Loucy (cell line): Measurements from ENCODE around the gene CD226.

Experiments
- H2AFZ ChIP-seq: fragments of 200-600 bp; sonication (generic); 2 replicates; pipeline ENCODE4 v1.6.0; 2016; ENCODE audit warnings: antibody characterized with exemption, mild to moderate bottlenecking, low read length, moderate library complexity
- H3F3A ChIP-seq: fragments of 200-600 bp; 2 replicates; pipeline ENCODE4 v1.6.0; 2016; ENCODE audit warnings: antibody characterized with exemption, low read depth, mild to moderate bottlenecking
- H3K27me3 ChIP-seq: fragments of 200-600 bp; sonication (generic); 2 replicates; pipeline ENCODE4 v1.6.1; 2014; ENCODE audit warnings: low read length, mild to moderate bottlenecking; ENCODE audit not compliant: insufficient read depth, poor library complexity, severe bottlenecking
- H3K36me3 ChIP-seq: fragments of 200-600 bp; sonication (generic); 2 replicates; pipeline ENCODE4 v1.6.1; 2016; ENCODE audit warnings: low read length; ENCODE audit not compliant: insufficient read depth
- H3K4me1 ChIP-seq: fragments of 200-600 bp; sonication (generic); 2 replicates; pipeline ENCODE4 v1.5.1; 2014; ENCODE audit warnings: low read length, mild to moderate bottlenecking; ENCODE audit not compliant: insufficient read depth, poor library complexity, severe bottlenecking
- H3K4me2 ChIP-seq: fragments of 200-600 bp; sonication (generic); 2 replicates; pipeline ENCODE4 v1.6.0; 2014; ENCODE audit warnings: antibody characterized with exemption, low read length, low read depth, mild to moderate bottlenecking; ENCODE audit not compliant: poor library complexity, severe bottlenecking
- H3K4me3 ChIP-seq: fragments of 200-600 bp; sonication (generic); 2 replicates; pipeline ENCODE4 v1.5.1; 2014; ENCODE audit warnings: low read length, mild to moderate bottlenecking, mixed read lengths; ENCODE audit not compliant: poor library complexity, severe bottlenecking
- H3K79me2 ChIP-seq: fragments of 200-600 bp; sonication (generic); 2 replicates; pipeline ENCODE4 v1.6.1; 2014; ENCODE audit warnings: low read length; ENCODE audit not compliant: insufficient read depth
- H3K9ac ChIP-seq: fragments of 200-600 bp; sonication (generic); 2 replicates; pipeline ENCODE4 v1.6.0; 2014; ENCODE audit warnings: mild to moderate bottlenecking, low read depth, low read length, moderate library complexity; ENCODE audit not compliant: poor library complexity, severe bottlenecking
- H3K9me2 ChIP-seq: fragments of 200-600 bp; sonication (generic); replicated peaks from 2 replicates; pipeline ENCODE4 v1.6.1; 2016; ENCODE audit warnings: low read depth, low read length, mixed read lengths
- H3K9me3 ChIP-seq: fragments of 200-600 bp; sonication (generic); 2 replicates; pipeline ENCODE4 v1.6.1; 2014; ENCODE audit warnings: mild to moderate bottlenecking, antibody characterized with exemption, low read length, low read depth; ENCODE audit not compliant: insufficient read depth
- H4K20me1 ChIP-seq: fragments of 200-600 bp; sonication (generic); 2 replicates; pipeline ENCODE4 v1.6.0; 2014; ENCODE audit warnings: antibody characterized with exemption, low read length, mild to moderate bottlenecking; ENCODE audit not compliant: insufficient read depth, poor library complexity, severe bottlenecking
- CTCF ChIP-seq: fragments of 200-600 bp; sonication (generic); conservative IDR thresholded peaks from 2 replicates; pipeline ENCODE4 v1.5.1; 2014; ENCODE audit warnings: mild to moderate bottlenecking, antibody characterized with exemption, low read length
- EZH2phosphoT487 ChIP-seq: fragments of 200-600 bp; IDR thresholded peaks from 2 replicates; pipeline ENCODE4 v1.6.1; 2018; ENCODE audit warnings: antibody characterized with exemption, mild to moderate bottlenecking, moderate library complexity, borderline replicate concordance

CD226 gene

GRCh38 chr18:69840445-69840844 lies 107.2 kb downstream of the CD226 start:
- no peaks in the 10 kb centered on the region for H3F3A ChIP-seq
- no peak overlapping the region for H3K9ac ChIP-seq
- no peak overlapping the region for H2AFZ ChIP-seq
- no peaks in the 10 kb centered on the region for H3K79me2 ChIP-seq
- no peak overlapping the region for H3K4me3 ChIP-seq
- peaks cover 7% of the 10 kb centered on the region for H3K4me1 ChIP-seq
- no peaks in the 10 kb centered on the region for H3K9me3 ChIP-seq
- no peaks in the 10 kb centered on the region for H3K9me2 ChIP-seq
- TF ChIP-seq EZH2phosphoT487, result no peak
- no peaks in the 10 kb centered on the region for H3K27me3 ChIP-seq
- H3K36me3 ChIP-seq, result no peaks in the 10 kb centered on the region
- H4K20me1 ChIP-seq, result no peaks in the 10 kb centered on the region
- H3K4me2 ChIP-seq, result no peak overlapping the region

GRCh38 chr18:69840001-69840400 lies 107.7 kb downstream of the CD226 start:
- Histone ChIP-seq H3K4me1 (peaks cover 7% of the 10 kb centered on the region), H3K27me3 (no peaks in the 10 kb centered on the region), H2AFZ (no peak overlapping the region), H3K4me3 (no peak overlapping the region), H3K9me2 (no peaks in the 10 kb centered on the region), H3K9ac (no peak overlapping the region), H3K36me3 (no peaks in the 10 kb centered on the region), H3K9me3 (no peaks in the 10 kb centered on the region), H4K20me1 (no peaks in the 10 kb centered on the region), H3K79me2 (no peaks in the 10 kb centered on the region), H3K4me2 (no peak overlapping the region), H3F3A (no peaks in the 10 kb centered on the region)
- TF ChIP-seq EZH2phosphoT487 (no peak), CTCF (no peak)

GRCh38 chr18:69839497-69839896 lies 108.2 kb downstream of the CD226 start:
- H3K9ac ChIP-seq, result no peak overlapping the region

More at GRCh38 chr18:69839497-69839896, 108.2 kb downstream of the CD226 start:
- Histone ChIP-seq H3K4me3 (no peak overlapping the region), H3K9me2 (no peaks in the 10 kb centered on the region), H3K27me3 (no peaks in the 10 kb centered on the region), H3K4me2 (no peak overlapping the region), H3K79me2 (no peaks in the 10 kb centered on the region), H3F3A (no peaks in the 10 kb centered on the region), H3K36me3 (no peaks in the 10 kb centered on the region), H2AFZ (no peak overlapping the region), H4K20me1 (no peaks in the 10 kb centered on the region), H3K9me3 (no peaks in the 10 kb centered on the region), H3K4me1 (peaks cover 7% of the 10 kb centered on the region)
- TF ChIP-seq EZH2phosphoT487 (no peak), CTCF (no peak)
